GM21737 (cell line): ENCODE measurements around the gene TRIP13.
"Not testable (repeated sequence)": the region's sequence is repeated elsewhere in the genome, so short reads cannot be mapped to it uniquely, and the experiment has no call there.

Source experiments
- ATAC-seq: cut with Tn5 transposase; IDR thresholded peaks from one replicate; pipeline ENCODE4 v1.9.1; 2021; ENCODE audit warnings: mild to moderate bottlenecking, moderate library complexity; ENCODE audit not compliant: unreplicated experiment

TRIP13 gene

DNA sequence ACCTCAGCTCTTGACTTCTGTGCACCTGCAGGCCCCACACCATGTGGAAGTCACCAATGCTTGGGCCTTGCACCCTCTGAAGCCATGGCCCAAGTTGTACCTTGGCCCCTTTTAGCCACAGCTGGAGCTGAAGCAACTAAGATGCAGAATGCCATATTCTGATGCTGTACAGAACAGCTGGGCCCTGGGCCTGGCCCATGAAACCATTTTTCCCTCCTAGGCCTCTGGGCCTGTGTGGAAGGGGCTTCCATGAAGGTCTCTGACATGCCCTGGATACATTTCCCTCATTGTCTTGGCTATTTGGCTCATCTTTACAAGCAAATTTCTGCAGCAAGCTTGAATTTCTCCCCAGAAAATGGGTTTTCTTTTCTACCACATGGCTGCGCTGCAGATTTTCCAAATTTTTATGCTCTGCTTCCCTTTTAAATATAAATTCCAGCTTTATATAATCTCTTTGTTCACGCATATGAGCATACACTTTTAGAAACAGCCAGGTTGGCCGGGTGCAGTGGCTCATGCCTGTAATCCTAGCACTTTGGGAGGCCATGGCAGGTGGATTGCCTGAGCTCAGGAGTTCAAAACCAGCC lies 41.8 kb downstream of the TRIP13 start:
- ATAC-seq = not testable (repeated sequence)

GRCh38 chr5:935510-936084 lies 42.9 kb downstream of the TRIP13 start:
- no peak for ATAC-seq

- ATAC-seq = no peak
These were observed 43.8 kb downstream of the TRIP13 start for GRCh38 chr5:936149-937144.

- ATAC-seq = no peak
These were observed 44.7 kb downstream of the TRIP13 start for GRCh38 chr5:937151-937924.

DNA sequence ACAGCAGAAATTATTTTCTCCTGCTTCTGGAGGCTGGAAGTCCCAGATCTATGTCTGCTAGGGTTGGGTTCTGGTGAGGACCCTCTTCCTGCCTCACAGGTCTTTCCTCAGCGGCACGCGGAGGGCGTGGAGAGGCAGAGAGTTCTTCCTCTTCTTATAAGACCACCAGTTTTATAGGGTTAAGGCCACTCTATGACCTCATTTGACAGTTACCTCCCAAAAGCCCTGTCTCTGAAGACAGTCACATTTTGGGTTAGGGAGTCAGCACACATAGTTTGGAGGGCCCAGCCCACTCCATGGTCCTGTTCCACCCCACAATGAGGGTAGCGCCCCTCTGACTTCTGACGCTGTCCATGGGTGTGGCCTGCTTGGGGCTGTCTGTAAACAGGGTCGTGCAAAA lies 46.7 kb downstream of the TRIP13 start:
- ATAC-seq = no peak

GRCh38 chr5:940741-941140 lies 48.1 kb downstream of the TRIP13 start:
- ATAC-seq = not testable (repeated sequence)

DNA sequence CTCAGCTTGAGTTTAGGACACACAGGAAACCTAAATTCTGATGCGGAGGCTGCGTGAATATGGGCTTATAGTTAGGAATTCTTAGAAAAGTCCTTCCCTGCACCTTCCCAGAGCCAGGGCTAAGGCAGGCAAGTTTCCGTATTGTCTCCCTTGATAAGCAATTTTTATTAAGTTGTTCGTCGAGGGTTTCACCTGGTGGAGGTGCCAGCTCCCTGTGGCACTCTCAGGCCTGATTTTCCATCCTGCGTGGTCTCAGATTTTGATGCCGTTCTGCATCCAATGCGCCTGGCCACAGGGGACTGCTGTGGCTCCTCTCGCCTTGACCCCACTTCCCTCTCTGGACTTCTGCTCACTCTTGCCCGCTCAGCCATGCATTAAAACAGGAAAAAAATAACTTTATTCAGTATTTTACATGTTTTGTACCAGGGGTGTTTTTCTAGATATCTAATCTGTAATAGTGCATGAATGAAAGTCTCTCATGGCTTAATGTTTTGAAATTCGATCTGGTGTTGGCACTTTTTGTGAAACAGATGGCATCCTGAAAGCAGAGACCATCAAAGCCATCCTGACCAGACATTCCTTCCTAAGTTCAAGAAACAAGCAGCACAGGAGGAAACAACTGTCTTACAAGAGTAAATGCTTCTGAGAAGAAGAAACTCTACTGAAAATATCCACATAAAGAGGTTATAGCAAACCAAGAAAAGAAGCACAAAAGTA lies 50.7 kb downstream of the TRIP13 start:
- no peak for ATAC-seq

DNA sequence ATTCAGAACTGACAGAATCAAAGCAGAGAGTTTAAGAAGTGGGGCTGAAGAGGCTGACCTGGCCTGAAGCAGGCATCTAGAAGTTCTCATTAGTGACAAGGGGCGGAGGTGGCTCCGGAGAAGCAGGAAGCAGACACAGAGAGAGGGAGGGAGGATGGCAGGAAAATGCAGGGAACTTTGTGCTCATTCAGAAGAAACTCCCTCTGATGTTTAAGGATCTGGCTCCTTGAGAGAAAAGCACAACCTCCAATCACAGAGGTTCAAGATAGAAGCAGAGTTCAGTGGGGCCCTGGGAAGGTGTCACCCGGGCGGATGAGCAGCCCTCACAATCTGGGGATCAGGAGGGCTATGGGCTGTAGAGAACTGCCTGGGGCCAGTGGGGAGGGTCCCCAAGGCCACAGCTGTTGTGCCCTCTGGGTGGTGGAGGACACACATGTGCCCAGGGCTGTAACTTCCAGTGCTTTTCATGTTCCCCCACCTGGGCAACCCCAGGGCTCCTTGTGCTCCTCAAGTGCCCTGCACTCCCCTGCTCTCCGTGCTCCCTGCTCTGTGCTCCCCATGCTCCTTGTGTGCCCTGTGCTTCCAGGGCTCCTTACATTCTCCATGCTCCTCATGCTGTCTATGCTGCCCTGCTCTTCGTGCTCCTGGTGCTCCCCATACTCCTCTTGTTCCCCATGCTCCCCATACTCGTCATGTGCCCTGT lies 51.4 kb downstream of the TRIP13 start:
- ATAC-seq = no peak

DNA sequence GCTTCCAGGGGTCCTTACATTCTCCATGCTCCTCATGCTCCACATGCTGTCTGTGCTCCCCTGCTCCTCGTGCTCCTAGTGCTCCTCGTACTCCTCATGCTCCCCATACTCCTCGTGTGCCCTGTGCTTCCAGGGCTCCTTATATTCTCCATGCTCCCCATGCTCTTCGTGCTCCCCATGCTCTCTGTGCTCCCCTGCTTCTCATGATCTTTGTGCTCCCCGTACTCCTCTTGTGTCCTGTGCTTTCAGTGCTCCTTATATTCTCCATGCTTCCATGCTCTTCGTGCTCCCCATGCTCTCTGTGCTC lies 51.9 kb downstream of the TRIP13 start:
- ATAC-seq = no peak

- no peak for ATAC-seq
These were observed 52.5 kb downstream of the TRIP13 start for GRCh38 chr5:944992-945685.

- ATAC-seq = no peak
These were observed 53.2 kb downstream of the TRIP13 start for GRCh38 chr5:945691-946551.

GRCh38 chr5:946720-947625 lies 54.3 kb downstream of the TRIP13 start:
- ATAC-seq = no peak

DNA sequence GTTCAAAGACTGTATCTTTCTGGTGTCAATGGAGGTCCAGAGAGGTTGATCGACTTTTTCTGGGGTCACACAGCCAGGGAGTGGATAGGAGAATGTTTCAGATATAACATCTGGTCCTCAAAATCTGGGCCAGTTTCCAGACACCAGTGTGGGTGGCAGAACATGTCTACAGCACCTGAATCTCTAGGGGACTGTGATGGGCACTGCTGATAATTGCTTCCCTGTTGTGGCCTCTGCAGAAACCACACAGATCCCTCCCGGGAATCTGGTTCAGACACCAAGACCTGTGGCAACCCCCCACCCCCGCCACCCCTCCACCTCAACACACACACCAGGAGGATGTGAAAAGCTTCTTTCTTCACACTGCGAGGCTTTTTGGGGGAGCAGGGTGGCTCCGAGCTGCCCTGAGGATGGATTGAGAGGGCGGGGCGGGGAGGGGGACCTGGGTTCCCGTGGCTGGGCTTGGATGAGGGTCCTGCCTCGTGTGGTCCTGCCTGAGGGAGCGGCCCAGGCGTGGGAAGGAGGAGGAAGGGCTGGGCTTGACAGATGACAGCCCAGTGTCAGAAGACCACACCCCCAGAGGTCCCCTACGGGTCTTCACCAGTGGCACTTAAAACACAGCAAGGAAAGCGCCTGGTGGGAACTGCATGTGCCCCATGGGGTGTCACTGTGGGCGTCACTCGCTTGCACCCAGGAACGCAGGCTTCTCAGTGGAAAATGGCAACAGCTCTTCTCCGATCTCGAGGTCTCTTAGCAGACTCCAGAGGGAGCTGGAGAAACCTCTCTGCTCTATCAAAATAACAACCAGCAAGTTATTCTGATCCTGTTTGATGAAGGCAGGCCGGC lies 55.2 kb downstream of the TRIP13 start:
- no peak for ATAC-seq

DNA sequence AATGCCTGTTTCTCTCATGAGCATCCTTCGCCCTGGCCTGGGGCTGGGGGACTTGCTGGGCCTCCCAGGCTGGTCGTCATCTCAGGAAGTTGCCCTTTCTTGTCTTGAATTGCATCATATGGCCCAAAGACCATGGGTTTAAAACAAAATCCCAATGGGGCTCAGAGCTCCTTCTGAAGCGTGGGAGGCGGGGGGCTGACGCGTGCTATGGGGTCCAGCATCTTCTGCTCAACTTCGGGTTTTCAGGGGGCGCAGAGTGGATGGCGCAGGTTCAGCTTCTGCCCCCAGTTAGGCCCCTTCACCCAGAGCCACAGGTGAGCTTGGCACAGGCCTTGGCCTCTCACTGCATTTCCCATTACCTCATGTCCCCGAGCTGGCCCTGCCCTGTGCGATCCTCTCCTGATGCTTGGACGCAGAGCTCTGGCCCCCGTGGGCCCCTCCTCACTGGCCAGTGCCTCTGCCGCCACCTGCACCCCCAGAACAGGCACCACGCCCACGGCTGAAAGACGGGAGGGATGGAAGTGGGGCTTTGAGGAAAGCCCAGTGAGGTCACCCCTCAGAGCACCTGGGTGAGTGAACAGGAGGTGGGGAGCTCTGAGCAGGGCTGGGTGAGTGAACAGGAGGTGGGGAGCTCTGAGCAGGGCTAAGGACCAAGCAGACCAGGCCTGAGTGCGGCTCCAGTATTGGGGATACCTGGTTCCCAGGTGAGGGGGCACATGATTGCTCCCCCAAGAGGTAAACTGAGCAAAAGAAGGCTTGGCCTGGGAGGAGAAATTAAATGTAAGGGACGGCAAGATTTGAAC lies 56.0 kb downstream of the TRIP13 start:
- ATAC-seq = no peak

DNA sequence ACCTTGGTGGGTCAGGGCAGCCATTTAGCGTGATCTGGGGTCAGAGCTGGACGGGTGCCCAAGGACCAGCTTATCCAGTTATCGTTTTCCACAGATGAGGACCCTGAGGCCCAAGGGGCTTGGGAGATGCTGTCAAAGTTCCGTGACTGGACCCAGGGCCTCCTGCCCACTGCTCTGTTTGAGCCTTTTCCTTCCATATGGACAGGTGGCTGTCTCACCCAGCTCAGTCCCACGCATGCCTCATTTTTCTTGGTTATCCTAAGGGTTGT lies 56.5 kb downstream of the TRIP13 start:
- ATAC-seq = no peak
